Activated naive CD4-positive, alpha-beta T cell treated with anti-CD3 and anti-CD28 coated beads, Interleukin-2, amount 50 U/mL, for 16 hours (primary cell): ENCODE measurements around the gene CRYBG2.
A peak's percentile ranks its signal among the peaks of the same experiment; 100 is the strongest.
"Not testable (repeated sequence)": the region's sequence is repeated elsewhere in the genome, so short reads cannot be mapped to it uniquely, and the experiment has no call there.

Source experiments
- DNase-seq: peaks from one replicate; pipeline ENCODE4 v3.0.0-alpha.2; 2020

Gene CRYBG2

DNA sequence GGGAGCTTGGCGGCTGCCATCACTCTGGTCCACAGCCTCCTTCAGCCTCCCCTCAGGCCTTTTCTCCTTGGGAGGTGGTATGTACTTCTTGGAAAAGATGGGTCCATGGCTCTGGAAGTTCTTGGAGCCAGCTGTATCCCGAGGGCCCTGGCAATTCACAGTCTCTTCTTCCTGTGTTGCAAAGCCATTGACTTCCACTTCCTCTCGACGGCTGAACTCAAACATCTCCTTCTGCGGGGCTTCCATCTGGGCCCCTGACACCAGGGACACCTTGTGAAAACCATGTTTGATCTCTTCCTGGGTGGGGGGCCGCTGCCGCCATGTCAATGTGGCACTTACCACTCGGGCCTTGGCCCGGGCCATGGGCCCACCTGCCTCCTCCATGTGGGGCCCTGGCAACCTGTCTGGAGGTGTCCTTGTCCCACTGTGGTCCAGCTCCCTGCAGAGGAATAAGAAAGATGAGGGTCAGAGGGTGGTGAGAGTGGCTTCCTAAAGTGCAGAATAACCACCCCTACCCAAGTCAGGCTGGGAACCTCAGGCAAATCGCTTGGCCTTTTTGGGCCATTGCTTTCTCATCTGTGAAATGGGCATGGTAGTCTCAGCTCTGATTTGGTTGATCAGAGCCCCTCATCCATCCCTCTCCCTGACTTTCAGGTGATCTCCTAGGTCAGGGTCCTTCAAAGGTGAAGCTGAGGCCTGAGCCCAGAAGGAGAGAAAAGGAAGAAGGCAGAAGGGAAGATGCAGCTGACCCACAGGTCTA lies 7.5 kb downstream of the CRYBG2 start:
- no peak for DNase-seq

DNA sequence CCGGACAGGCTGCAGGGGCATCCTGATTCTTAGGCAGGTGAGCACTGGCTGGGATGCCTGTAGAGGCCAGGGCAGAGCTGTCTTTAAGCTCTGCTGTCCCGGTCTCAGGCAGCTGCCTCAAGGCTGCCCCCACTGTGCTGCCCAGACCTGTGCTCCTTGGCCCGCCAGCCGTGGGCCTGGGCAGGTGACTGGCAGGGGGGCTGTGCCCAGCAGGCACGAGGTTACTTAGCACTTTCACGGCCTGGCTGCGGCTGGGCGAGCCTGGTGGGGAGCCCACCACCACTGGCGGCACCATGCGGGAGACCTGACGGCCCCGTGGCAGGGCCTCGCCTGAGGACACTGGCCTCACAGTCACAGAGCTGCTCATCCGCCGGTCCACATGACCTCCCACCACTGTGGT lies 8.2 kb downstream of the CRYBG2 start:
- DNase-seq, result no peak

DNA sequence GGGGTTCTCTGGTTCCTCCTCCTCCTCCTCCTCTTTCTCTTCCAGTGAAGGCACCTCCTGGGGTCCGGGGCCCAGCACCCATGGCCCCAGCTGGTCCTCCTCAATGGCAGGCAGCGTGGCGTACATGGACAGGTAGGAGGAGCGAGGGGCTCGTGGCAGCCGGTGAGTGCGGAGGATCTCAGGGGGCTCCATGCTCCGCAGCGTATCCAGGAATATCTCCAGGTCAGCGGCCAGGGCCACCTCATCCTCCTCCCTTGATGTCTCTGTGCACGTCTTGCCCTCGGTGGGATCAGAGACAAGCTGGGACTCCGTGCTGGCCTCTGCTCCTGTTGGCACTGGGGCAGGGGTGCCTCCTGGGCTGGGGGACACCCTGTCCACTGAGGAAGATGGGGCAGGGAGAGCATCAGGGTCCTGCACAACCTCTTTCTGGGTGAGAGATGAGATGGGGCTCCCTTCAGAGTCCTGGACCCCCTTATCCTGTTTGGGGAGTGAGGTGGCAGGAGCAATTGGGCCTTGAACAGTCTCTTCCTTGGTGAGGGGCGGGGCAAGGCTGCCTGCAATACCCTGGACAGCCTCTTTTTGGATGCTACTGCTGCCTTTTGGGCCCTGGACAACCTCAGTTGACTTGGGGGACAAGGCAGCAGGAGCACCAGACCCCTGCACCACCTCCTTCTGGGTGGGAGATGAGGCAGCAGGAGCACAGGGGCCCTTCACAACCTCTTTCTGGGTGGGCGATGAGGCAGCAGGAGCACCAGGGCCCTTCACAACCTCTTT lies 9.6 kb downstream of the CRYBG2 start:
- DNase-seq, result no peak

DNA sequence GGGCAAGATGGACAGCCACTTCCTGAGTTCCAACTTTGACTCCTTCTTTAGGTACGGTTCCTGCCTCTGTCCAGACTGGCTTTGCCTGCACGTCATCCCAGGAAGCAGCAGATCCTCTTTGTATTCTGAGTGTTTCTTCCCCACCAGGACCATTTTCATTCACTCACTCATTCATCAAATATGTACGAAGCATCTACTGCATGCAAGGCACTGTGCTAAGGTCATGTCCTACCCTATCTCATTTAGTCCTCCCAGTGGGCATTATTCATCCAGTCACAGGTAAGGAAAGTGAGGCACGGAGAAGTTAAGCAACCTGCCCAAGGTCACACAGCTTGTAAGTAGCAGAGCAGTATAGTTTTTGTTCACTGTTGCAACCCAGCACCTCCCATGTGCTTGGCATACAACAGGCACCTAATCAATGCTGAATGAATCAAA lies 13.9 kb downstream of the CRYBG2 start:
- DNase-seq, result no peak

GRCh38 chr1:26338670-26339069 lies 15.3 kb downstream of the CRYBG2 start:
- no peak for DNase-seq

GRCh38 chr1:26337625-26338024 lies 16.3 kb downstream of the CRYBG2 start:
- no peak for DNase-seq

GRCh38 chr1:26337206-26337535 lies 16.8 kb downstream of the CRYBG2 start:
- no peak for DNase-seq

DNA sequence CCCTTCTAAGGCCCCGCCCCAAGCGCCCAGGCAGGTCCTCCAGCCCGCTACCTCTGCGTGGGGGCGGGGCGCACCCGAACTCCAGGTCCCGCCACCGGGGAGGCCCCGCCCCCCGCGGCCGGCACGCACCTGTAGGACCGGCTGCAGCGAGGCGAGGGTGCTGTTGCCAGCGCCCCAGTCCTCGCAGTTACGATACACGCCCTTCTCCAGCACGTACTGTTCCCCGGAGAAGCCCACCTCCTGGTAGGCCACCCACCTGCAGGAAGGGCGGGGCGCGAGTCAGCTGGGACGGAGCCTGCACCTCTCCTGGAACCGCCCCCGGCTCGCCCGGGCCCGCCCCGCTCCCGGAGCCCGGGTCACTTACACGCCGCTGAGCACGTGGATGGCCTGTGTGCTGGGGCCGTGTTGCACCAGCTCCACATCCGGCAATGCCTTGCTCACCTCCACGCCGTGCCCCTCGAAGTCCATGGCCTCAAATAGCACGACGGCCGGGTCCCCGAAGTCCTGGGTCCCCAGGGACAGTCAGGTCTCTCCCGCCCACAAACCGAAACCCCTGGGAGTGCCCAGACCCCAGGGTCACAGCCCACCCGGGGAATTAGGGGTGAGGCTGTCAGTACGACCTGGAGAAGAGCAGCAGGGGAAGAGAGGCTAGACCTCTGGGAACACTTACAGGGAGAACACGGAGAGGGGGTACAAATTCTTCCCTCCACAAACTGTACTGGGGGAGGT lies 17.3 kb downstream of the CRYBG2 start:
- DNase-seq, result peak; percentile 84

- no peak for DNase-seq
Observed at GRCh38 chr1:26335774-26336476, 18.0 kb downstream of the CRYBG2 start.

GRCh38 chr1:26333312-26333711 lies 20.6 kb downstream of the CRYBG2 start:
- not testable (repeated sequence) for DNase-seq

GRCh38 chr1:26330276-26330675 lies 23.7 kb downstream of the CRYBG2 start:
- DNase-seq, result no peak

- DNase-seq, result not testable (repeated sequence)
Observed at GRCh38 chr1:26329380-26329779, 24.6 kb downstream of the CRYBG2 start.

DNA sequence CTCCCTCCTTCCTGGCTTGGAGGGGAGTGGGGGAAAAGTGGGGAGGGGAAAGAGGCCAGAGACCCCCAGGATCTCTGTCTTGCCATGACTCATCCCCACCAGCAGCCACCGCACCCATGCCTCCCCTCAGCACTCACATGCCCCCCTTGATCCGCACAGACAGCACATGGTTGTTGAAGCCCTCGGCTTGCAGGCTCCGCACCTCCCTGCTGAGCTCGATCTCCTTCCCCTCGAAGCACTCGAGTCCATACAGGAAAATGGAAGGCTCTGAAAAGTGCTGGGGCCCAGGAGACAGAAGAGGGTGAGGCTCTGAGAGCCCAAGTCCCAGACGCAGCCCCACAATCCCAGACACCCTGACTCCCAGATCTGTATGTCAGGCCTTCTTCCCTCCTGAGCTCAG lies 25.3 kb downstream of the CRYBG2 start:
- DNase-seq, result no peak

GRCh38 chr1:26327956-26328362 lies 26.0 kb downstream of the CRYBG2 start:
- no peak for DNase-seq

- no peak for DNase-seq
Observed at GRCh38 chr1:26324550-26324949, 29.4 kb downstream of the CRYBG2 start.

DNA sequence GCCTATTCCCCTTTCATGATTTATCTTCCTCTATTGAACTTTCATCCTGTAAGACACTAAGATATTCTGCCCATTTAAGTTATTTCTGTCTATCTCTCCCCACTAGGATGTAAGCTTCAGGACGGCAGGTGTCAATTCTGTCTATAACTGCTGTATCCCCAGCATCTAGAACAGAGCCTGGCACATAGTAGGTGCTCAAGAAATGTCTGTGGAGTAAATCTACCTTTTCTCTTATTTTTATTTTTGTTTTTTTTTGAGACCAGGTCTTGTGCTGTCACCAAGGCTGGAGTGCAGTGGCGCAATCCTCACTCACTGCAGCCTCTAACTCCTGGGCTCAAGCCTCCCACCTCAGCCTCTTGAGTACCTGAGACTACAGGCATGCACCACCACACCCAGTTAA lies 30.5 kb downstream of the CRYBG2 start:
- DNase-seq, result no peak

DNA sequence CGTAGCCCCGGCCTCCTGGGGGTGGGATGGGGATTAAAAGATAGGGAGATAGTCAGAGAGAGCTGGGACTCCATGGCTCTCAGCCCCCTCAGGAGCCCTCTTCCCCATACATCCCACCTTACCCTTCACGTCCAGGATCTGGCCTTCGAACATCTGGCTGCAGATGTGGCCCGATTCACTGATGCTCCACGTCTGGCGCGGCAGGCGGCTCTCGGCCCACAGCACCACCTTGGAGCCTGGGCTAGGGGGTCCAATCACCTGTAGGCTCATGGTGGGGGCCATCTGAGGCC lies 31.9 kb downstream of the CRYBG2 start:
- DNase-seq, result no peak

GRCh38 chr1:26321315-26322041 lies 32.5 kb downstream of the CRYBG2 start:
- DNase-seq, result peak; percentile 94

GRCh38 chr1:26320896-26321295 lies 33.0 kb downstream of the CRYBG2 start:
- no peak for DNase-seq

DNA sequence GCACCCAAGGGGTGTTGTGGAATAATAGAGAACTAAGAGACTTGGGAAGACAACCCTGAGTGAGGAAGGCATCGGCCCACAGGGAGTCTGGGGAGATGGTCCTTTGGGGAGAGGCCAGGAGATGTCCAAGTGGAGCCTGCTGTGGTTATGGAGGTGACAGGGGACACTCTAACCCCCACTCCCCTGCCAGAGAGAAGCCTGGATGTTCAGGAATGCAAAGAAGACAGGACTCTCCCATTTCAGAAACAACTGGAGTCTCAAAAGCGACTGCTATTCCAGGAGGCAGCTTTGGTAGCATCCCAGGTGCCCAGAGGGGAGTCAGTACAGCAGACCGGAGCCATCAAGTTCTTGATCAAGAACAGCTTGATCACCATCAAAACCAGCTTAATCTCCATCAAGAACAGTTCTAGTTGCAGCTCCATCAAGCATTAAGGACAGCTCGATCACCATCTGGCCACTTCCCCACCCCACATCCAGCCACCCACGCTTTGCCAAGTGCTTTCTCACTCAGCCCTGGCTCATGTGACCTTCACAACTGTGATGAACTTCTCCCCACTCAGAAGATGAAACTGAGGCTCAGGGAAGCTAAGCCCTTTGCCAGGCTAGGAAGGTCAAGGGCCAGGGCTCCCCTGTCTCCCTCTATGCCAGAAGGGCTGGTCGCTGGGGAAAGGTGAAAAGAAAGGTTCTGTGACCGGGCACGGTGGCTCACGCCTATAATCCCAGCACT lies 35.4 kb downstream of the CRYBG2 start:
- no peak for DNase-seq

- peak; percentile 79 for DNase-seq
Observed at GRCh38 chr1:26317612-26318337, 36.2 kb downstream of the CRYBG2 start, which contains the start of gene CD52. Gene CD52 (plus strand): TSS chr1:26317958. CDS start chr1:26318018, 60 bp downstream.
